ENCODE measurements around the gene SPRY2.

GRCh38 chr13:80361298-80361697, 20.4 kb upstream of the SPRY2 start:
- TF ChIP-seq EED (CRISPR knock-in tag; IDR thresholded peaks at IDR 0.05) (no peak), CREM (IDR thresholded peaks at IDR 0.05) (no peak), CREM (CRISPR knock-in tag; IDR thresholded peaks at IDR 0.05) (no peak), CTCF (CRISPR knock-in tag; IDR thresholded peaks at IDR 0.05) (no peak), KDM1A (CRISPR knock-in tag; IDR thresholded peaks at IDR 0.05) (no peak), DNMT1 (CRISPR knock-in tag; IDR thresholded peaks at IDR 0.05) (no peak), NFAT5 (CRISPR knock-in tag; IDR thresholded peaks at IDR 0.05) (no peak), MXI1 (IDR thresholded peaks at IDR 0.05; ENCODE audit: borderline replicate concordance, low read depth, low read length) (no peak), EP300 (IDR thresholded peaks at IDR 0.05; ENCODE audit: low read depth in 2 of 2, low read length in 2 of 2) (no peak), EP300 (CRISPR knock-in tag; IDR thresholded peaks at IDR 0.05; ENCODE audit: borderline replicate concordance) (no peak)

All from HepG2 (cell line).